HG02763 (cell line): ENCODE data around the gene SYPL1.

Experiments used
- ATAC-seq: cut with Tn5 transposase; IDR thresholded peaks from one replicate; pipeline ENCODE4 v1.9.1; 2021; ENCODE audit warnings: mild to moderate bottlenecking, moderate library complexity; ENCODE audit not compliant: unreplicated experiment

SYPL1 gene

DNA sequence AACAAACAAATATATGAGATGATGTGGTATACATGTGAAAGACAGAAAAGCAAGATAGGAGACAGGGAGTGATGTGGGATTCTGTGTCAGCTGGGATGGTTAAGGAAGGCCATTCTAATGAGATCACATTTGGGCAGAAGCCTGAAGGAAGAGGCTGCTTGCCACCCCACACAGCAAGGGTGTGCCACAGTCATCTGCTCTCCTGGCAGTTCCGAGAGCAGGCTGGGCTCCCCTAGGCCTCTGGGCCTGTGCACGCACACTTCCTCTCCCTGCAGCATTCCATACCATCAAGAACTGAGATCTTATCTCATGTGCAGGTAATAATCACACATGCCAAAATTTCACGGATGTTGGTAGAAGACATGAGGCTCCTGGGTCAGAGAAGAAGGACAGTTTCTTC is 43.1 kb downstream of the SYPL1 start:
- no peak for ATAC-seq

DNA sequence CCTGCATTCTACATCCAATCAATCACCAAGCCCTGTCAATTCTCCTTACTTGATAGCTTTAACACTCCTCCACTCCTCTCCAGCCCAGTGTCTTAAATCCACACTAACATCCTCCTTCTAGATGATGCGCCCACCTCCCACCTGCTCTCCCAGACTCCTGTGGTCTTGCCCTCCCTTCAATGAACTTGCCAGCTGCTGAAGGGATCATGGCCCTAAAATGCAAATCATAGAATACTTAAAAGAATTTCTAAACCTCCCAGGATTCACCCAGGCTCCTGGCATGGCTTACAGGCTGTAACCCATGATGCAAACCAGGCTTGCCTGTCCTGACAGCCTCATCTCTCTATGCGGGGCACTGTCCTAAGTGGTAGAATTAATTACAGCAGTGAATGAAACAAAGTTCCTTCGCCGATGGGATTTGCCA is 43.6 kb downstream of the SYPL1 start:
- no peak for ATAC-seq

DNA sequence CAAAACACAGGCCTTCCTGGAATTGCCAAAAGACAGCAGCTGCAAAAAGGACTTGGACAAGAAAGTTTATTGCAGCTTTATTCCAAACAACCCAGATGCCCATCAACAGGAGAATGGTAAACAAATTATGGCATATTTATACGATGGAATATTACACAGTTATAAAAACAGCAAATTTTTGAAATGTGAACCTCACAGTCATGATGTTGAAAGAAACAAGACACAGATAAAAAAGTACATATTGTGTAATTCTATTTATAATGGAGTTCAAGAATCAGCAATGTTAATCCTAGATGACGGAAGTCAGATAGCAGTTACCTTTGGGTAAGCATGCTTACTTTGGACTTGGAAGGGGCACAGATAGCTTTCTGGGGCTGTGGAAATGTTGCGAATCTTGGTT is 44.4 kb downstream of the SYPL1 start:
- no peak for ATAC-seq

DNA sequence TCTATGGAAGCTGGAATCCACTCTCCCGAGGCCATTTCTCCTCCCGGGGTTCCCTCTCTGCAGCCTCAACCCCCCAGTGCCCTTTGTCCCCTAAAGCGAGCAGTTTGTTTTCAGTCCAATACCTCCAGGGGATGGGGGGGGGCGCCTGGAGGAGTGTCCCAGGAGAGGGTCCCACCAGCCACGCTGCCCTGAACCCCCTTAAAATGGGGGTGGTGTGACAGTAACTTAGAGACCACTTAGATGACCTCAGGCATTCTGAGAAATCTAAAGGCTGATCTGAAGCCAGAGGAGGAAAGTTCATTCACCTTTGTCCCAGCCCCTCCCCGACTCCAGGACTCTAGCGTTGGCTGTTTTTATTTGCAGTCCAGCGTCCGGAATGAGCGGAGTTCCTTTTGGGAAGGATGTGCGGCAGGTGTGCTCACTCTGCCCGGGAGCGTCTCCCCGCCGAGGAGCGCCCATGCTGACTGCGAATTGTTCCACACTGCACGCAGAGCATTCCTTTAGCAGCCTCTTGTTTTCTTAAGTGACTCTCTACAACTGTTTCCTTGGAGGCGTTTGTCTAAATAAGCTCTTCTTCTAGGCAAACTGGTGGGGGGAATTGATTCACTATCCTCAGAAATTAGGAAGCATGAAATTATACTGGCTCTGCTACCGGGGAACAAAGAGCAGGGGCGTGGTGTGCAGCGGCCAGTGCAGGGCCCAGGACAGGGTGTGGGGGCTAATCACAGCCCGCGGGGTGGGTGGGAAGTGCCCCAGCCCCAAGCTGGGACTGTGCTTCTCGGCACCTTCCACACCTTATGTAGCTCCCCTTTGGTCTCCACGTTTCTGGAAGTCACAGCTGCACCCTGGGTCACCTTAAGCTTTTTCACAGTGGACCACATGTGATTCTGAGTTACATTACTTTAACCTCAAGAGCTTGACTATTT is 46.3 kb downstream of the SYPL1 start:
- ATAC-seq = no peak

DNA sequence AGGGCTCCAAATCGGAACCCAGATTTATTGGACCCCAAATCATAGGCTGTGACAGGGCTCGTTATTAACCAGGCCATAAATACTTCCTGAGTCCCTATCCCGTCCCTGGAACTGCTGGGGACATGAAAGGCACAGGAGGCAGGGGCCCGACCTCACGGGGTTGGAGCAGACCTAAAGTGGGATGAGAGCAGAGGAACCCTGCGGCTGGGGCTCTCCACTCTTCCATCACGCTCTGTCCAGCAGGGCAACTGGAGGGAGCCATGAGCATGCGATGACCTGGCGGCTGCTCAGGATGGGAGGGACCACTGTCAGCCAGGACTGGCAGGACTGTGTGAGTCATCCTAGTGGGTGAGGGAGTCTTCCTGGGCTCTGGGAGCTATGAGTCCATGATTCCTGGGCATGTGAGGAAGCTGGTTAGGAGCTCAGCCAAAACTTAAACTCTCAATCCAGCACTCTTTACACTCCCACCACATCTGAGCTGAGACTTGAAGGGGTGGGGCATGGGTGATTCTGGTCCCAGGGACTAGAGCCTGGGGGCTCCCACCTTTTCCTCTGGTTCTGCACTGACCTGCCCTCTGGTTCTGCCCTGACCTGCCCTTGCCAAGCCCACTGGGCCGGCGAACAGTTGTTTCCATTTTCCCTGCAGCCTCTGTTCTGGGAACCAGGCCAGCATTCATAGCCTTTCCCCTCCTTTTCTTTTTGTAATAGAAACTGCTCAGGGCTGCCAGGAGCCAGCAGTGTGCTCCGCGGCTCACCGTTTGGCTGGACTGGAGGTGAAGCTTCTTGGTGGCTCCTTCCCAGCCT is 47.1 kb downstream of the SYPL1 start:
- no peak for ATAC-seq

DNA sequence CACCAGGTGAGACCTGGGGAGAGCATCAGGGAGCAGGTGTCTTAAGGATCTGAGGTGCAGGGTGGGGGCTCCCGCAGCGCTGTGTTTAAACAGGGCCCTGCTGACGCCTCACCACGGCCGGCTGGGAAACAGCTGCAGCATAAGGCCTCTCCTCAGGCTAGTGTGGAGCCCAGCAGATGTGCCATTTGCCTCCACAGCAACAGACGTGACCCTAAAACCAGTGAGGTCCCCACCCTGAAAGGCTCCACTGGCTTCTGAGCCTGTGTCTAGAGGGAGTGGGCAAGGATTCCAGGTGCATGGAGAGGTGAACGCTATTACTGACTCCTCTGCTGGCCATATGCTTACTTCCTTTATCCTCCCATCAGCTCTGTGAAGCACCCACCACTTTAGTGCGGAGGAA is 47.8 kb downstream of the SYPL1 start:
- no peak for ATAC-seq

DNA sequence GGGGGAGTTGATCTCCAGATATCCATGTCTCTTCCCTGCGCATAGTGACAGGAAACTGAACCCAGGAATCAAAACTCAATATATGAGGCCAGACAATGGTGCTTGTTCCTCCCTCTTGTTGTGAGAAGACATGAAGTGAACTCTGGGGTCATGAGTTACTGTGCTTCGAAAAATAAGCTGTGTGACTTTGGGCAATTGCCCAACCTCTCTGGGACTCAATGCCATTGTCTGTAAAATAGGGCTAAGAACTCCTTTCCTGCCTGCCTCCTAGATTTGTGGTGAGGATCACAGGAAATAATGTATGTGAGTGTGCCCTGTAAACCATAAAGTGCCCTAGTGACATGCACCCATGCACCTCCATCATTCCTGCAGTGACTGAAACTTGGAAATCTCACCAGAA is 48.4 kb downstream of the SYPL1 start:
- no peak for ATAC-seq

DNA sequence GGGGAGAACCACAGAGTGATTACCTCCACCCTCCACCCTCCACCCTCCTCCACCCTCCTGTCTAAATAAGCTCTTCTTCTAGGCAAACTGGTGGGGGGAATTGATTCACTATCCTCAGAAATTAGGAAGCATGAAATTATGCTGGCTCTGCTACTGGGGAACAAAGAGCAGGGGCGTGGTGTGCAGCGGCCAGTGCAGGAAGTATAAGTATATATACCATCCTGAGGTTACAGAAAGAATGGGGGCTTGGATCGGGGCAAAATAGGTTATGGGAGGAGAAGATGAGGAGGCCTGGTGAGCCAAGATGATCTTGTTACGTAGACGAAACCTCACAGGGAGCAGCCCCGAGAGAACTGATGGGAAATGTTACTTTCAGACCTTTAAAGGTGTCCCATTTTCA is 49.1 kb downstream of the SYPL1 start:
- no peak for ATAC-seq

DNA sequence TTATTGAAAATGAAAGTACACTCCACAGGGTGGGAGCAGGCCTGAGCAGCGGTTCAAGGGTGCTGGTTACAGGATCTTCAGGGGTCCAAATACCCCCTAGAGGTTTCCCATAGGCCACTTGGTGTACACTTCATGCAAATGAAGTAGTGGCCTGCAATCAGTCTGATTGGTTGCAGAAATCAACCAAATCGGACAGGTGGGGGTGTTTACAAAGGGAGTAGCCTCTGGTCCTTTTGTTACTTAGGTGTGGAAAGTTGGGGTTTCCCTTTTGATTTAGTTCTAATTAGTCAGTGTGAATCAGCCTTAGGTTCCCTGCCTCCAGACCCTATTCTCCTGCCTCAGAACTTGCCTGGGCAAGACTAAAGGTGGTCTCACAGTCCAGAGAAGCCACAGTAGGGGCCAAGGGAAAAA is 49.6 kb downstream of the SYPL1 start:
- no peak for ATAC-seq

DNA sequence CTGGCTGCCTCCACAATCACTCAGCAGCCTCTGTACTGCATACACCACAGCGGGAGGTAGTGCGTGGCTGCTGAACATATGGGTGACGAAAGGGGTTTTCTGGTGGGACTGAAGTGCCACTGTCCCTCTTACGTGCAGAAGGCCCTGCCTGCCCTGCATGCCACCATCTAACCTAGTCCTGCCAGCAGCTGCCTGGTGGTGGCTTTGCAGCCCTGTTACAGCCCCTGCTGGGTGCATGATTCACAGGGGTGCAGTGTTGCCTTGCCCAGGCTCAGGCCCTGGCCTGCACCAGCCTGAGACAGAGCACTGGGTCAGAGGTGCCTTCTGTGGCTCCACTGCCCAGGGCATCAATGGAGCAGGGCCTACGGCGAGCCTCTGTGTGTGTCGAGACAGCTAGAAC is 50.1 kb downstream of the SYPL1 start:
- no peak for ATAC-seq

DNA sequence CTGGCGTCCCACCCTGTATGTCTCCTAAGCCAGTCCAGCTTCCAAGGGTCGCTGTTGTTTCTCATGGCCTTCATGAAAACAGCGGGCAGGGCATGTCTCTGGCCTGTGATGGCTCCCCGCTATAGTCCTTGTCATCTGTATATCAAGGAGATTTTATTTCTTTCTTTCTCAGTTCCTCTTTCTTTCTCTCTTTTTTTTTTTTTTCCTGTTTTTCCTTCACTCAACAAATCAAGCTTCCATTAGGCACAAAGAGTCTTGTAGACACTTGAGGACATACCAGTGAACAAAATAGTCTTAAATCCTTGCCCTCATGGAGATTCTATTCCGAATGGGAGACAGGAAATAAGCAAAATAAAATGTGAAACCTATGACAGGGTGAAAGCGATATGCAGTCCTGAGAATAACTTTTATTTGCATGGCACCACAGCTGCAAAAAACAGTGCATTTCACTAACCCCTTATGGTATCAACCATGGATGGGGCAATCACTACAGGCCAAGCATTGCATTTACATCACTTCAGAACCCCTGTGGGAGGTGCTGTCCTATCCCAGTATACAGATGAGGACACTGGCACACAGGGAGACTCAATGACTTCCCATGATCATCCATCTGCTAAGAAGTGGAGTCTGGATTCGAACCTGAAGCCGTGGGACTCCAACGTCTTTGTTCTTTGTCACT is 50.7 kb downstream of the SYPL1 start:
- ATAC-seq = peak; percentile 31

DNA sequence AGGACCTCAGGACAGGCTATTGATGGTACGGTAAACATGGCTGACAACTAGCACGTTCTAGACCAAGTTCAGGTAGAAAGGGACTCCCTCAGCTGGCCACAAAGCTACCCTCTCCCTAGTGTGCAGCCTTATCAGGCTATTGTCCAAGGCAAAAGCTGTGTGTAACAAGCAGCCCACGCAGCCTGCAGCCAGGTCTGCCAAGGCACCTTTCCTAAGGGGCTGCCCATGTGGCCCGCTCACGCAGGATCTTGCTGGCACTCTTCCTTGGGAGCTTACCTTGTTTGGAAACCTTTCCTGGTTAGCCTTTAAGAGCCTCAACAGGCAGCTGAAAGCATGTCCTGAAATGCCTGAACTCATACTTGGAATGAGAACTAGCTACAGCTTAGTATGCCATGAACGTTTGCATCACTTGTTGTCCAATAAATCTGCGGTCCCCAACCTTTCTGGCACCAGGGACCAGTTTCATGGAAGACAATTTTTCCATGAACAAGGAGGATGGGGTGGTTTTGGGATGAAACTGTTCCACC is 51.7 kb downstream of the SYPL1 start:
- no peak for ATAC-seq

DNA sequence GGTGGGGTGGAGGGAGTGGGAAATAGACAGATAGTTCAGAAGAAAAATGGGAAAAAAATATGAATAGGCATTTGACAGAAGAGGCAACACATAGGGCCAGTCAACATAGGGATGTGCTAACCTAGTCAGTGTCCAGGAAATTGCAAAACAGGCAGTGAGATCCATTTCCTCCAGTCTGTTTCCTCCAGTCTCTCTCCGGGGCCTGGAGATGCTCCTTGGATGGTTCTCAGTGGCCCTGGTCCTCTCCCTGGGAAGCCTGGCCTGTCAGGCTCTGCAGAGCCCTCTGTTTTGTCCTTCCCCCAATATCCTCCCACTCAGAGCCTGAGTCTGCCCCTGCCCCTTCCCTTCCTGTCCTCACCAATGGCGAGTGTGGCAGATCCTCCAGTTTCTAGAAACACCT is 52.6 kb downstream of the SYPL1 start:
- ATAC-seq = no peak

DNA sequence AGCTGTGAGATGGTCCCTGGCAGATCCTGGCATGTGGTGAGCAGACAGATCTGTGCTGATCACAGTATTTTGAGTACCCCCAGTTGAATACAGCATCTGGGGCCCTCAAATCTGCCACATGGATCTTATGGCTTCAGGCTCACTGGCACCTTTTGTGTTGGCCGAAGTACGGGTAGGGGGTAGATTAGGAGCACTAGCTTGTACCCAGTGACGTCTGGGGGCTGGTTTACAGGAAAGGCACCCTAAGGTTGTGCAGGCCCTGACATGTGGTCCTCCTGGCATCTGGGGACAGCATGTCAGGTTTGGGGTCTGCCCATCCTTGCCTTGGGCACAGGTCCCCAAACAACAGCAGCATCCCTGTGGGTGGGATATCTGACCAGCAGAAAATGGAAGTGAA is 53.2 kb downstream of the SYPL1 start:
- no peak for ATAC-seq

DNA sequence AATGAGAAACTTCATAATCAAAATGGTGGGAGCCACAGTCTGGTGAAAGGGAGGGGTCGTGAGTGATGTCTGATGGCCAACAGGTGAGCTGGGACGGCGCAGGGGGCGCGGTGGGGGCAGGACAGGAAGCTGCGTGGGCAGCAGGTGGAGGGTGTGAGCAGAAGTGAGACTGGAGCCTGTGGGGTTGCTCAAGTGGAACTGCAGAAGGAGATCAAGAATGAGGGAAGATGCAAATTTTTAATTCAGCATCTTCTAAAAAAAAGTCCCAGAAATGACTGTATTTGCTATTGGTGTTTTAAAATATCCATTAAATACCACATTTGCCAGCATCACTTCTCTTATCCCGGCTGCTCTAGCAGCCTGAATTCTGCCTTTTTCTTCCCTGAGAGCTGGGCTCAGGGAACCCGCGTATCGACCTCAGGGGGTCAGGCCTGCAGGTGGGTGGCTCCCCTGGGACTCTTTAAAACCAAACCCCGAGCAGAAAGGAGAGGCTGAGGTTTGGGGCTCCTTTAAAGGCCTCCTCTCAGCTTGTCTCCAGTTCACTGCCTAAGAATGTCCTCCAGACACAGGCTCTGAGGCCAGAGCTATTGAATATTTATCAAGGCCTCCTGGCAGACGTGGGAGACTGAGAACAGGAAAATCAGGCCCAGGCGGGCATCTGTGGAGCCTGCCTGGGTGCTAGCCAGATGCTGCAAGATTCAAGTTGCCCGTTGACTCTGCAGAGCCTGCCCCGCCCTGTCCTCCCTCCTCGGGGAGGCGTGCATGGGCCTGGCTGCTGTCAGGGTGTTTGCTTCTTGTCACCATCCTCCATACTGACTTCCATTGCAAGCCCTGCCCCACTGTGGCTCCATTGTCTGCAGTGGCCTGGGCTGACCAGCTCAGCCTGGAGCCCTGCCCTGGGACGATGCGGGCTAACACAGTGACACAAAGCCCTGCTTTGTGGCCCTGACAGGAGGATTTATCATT is 53.9 kb downstream of the SYPL1 start:
- ATAC-seq = peak; percentile 54

DNA sequence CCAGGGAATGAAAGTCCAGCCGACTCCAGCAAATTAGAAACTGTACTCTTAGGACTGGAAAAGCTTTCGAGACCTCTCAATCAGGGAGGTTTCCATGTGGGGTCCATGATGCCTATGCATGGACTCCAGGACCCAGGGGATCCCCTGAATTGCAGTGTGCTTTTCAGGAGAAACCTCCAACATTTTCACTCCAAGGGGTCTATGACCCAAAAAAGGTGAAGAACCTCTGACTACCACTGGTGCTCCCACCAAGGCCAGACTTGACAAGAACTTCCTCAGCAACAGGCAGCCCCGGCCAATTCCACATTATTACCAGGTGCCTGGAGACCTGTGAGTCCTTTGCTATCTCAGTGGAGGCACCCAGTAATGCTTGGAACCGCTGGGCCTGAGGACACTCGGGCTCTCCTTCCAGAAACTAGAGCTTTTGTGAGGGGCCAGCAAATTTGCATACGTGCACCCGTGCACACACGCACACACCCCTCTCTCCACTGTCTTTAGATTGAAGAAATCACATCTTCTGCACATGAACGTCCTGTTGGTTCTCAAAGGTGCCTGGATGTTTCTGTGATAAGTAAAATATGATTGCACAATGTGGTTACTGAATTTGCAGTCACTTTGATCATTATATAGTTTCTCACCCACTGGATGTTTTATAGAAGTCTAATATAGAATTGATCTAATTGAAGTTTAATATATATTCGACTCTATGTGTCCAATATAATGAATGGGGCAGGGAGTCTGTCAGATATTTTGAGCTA is 54.7 kb downstream of the SYPL1 start:
- ATAC-seq = no peak

DNA sequence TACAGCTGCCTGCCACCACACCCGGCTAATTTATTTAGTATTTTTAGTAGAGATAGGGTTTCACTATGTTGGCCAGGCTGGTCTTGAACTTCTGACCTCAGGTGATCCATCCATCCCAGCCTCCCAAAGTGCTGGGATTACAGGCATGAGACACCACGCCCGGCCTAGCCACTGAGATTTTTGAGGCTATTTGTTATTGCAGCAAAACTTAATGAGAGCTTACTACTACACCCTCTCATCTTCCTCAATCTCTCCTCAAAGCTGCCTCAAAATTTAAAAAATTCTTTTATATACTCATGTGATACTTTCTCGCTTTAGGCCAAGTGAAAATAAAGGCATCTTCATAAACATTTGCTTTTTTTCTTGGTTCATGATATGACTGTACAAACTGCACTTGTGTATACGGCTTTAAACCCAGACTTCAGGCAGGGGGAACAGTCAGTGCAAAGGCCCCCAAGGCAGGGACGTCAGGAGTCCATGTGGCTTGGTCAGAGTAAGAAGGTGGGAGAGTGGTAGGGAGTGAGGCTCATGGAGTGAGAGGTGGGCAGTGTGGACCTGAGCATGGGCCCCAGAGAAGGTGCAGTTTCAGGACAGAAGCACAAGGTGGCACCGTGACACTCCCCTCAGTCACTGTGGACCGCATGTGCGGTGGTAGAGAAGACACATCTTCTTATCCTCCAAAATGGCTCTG is 55.5 kb downstream of the SYPL1 start:
- peak; percentile 42 for ATAC-seq

DNA sequence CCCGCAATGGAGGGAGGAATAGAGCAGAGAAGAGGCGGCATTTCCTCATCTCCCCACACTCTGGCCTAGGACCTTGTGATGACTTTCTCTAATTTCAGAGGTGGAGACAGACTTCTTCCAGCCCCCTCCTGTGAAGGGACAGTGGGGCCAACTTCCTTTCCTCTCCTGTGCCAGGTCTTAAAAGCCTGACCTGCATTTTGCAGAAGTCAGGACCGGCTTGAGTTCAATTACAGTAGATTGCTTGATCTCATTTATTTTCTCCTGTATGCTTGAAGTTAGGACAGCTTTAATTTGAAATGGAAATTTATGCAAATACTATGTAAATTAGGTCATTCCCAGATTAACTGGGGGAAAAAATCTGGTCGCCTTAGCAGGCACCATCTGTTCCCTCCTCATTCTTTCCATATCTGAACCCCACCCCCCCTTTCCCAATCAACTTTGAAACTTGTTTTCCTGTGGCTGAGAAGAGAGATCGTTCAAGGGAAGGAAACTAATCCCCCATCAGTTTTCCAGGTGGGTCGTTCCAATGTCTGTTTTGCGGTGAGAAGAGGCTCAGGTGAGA is 57.1 kb downstream of the SYPL1 start:
- no peak for ATAC-seq
